RWPE2 (cell line): ENCODE data around the gene GMDS.

ENCODE experiments used
- ATAC-seq: fragments of 200-7000 bp; cut with Tn5 transposase; 3 replicates; pipeline ENCODE4 v1.9.1; 2021; ENCODE audit warnings: low read depth
- DNase-seq: peaks from one replicate; pipeline ENCODE4 v3.0.0-alpha.2; 2020; ENCODE audit warnings: low spot score
- H3K27ac ChIP-seq: fragments of 450-650 bp; 2 replicates; pipeline ENCODE4 v1.5.1; 2017; ENCODE audit warnings: mild to moderate bottlenecking; ENCODE audit not compliant: poor library complexity, severe bottlenecking
- H3K27me3 ChIP-seq: fragments of 250-450 bp; sonication (Bioruptor Pico); 2 replicates; pipeline ENCODE4 v1.5.1; 2021; ENCODE audit warnings: mild to moderate bottlenecking, moderate library complexity; ENCODE audit not compliant: insufficient read depth, poor library complexity, severe bottlenecking
- H3K36me3 ChIP-seq: fragments of 250-450 bp; sonication (Bioruptor Pico); 2 replicates; pipeline ENCODE4 v1.5.1; 2020; ENCODE audit warnings: low read depth, mild to moderate bottlenecking, moderate library complexity
- H3K4me1 ChIP-seq: fragments of 250-450 bp; sonication (Bioruptor Pico); 2 replicates; pipeline ENCODE4 v1.5.1; 2021; ENCODE audit warnings: mild to moderate bottlenecking, moderate library complexity; ENCODE audit not compliant: insufficient read depth, poor library complexity, severe bottlenecking
- H3K4me3 ChIP-seq: fragments of 250-450 bp; sonication (Bioruptor Pico); 2 replicates; pipeline ENCODE4 v1.5.1; 2021; ENCODE audit warnings: mild to moderate bottlenecking, moderate library complexity; ENCODE audit not compliant: severe bottlenecking
- H3K9me3 ChIP-seq: fragments of 250-450 bp; sonication (Bioruptor Pico); 2 replicates; pipeline ENCODE4 v1.5.1; 2021; ENCODE audit warnings: mild to moderate bottlenecking, moderate library complexity; ENCODE audit not compliant: severe bottlenecking
- TF ChIP-seq, protein P1 (sequence below): fragments of 450-650 bp; IDR thresholded peaks from one replicate; pipeline ENCODE4 v1.5.1; 2017; ENCODE audit warnings: mild to moderate bottlenecking, moderate library complexity; ENCODE audit not compliant: poor library complexity, severe bottlenecking

Gene GMDS

DNA sequence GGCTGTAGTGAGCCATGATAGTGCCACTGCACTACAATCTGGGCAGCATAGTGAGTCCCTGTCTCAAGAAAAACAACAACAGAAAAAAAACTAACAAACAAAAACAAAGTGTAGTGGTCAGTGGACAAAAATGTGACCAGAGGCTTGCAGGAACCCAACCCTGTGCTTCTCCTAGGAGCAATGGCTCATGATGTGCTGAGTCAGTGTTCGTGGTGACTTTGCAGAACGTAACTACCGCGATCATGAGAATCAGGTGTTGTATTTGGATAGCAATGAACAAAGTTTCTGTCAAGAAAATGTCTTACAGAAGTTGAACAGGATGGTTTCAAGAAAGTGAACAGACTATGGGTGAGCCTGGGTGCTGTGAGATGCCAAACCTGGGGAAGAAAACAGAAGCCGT lies 654.2 kb downstream of the GMDS start:
- ATAC-seq (no peak), DNase-seq (no peak)
- peaks cover 17% of the 10 kb centered on the region for H3K27me3 ChIP-seq
- H3K4me1 ChIP-seq = no peaks in the 10 kb centered on the region
- H3K36me3 ChIP-seq = no peaks in the 10 kb centered on the region
- H3K27ac ChIP-seq = no peak overlapping the region
- H3K4me3 ChIP-seq = no peak overlapping the region
- TF ChIP-seq, protein P1, sequence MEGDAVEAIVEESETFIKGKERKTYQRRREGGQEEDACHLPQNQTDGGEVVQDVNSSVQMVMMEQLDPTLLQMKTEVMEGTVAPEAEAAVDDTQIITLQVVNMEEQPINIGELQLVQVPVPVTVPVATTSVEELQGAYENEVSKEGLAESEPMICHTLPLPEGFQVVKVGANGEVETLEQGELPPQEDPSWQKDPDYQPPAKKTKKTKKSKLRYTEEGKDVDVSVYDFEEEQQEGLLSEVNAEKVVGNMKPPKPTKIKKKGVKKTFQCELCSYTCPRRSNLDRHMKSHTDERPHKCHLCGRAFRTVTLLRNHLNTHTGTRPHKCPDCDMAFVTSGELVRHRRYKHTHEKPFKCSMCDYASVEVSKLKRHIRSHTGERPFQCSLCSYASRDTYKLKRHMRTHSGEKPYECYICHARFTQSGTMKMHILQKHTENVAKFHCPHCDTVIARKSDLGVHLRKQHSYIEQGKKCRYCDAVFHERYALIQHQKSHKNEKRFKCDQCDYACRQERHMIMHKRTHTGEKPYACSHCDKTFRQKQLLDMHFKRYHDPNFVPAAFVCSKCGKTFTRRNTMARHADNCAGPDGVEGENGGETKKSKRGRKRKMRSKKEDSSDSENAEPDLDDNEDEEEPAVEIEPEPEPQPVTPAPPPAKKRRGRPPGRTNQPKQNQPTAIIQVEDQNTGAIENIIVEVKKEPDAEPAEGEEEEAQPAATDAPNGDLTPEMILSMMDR = no peak
- peaks cover 2% of the 10 kb centered on the region for H3K9me3 ChIP-seq

- DNase-seq (no peak), ATAC-seq (no peak)
- Histone ChIP-seq H3K4me1 (no peaks in the 10 kb centered on the region), H3K27me3 (peaks cover 17% of the 10 kb centered on the region), H3K27ac (no peak overlapping the region), H3K9me3 (peaks cover 2% of the 10 kb centered on the region), H3K4me3 (no peak overlapping the region), H3K36me3 (no peaks in the 10 kb centered on the region)
- TF ChIP-seq, protein P1 = no peak
These were observed 654.8 kb downstream of the GMDS start for GRCh38 chr6:1590580-1590979.

DNA sequence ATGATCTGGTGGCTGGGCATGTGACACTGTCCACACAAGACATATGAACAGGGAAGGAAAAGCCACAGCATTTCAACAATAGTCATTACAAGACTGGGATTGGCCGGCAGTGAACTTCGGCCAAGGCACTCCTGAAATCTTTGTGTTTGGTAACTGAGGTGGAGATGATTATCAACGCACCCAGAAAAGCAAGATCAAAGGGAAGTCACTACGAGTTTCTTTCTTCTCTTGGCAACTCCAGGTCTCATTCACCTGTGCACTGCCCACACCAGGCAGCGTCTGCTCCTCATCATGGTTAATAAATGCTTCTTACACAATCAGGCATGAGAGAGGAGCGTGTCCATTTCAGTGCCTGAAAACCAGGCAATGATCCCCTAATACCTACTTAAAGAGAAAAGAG lies 656.2 kb downstream of the GMDS start:
- no peaks in the 10 kb centered on the region for H3K36me3 ChIP-seq
- no peaks in the 10 kb centered on the region for H3K4me1 ChIP-seq
- H3K27ac ChIP-seq = no peak overlapping the region
- TF ChIP-seq, protein P1 = no peak
- peaks cover 2% of the 10 kb centered on the region for H3K9me3 ChIP-seq
- no peak for DNase-seq
- H3K4me3 ChIP-seq = no peak overlapping the region
- no peak for ATAC-seq
- H3K27me3 ChIP-seq = peaks cover 10% of the 10 kb centered on the region

GRCh38 chr6:1587977-1588376 lies 657.4 kb downstream of the GMDS start:
- no peak overlapping the region for H3K27ac ChIP-seq
- no peak for DNase-seq
- ATAC-seq = no peak

DNA sequence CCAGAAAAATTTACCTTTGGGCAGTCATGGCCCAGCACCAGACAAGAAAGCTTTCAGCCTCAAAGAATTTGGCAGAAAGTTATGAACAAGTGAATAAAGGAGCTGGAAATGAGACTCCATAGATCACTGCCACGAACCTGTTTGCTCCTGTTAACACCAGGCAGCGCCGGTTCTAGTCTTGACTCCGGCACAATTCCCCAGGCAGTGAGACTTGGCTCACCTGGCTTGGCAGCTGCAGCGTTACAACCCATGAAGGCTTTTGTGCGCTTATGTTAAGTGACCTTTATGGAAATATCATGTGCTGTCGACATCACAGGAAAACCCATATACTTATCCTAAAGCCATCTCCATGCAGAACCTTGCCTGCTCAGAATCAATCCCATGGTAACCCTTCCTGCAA lies 657.9 kb downstream of the GMDS start:
- H3K4me1 ChIP-seq = no peaks in the 10 kb centered on the region
- no peaks in the 10 kb centered on the region for H3K36me3 ChIP-seq
- peaks cover 2% of the 10 kb centered on the region for H3K9me3 ChIP-seq
- no peak overlapping the region for H3K27ac ChIP-seq
- no peak overlapping the region for H3K4me3 ChIP-seq
- H3K27me3 ChIP-seq = no peaks in the 10 kb centered on the region
- ATAC-seq = no peak
- TF ChIP-seq, protein P1 = no peak
- no peak for DNase-seq

More at GRCh38 chr6:1587977-1588376, 657.4 kb downstream of the GMDS start:
- Histone ChIP-seq H3K27me3 (no peaks in the 10 kb centered on the region), H3K4me3 (no peak overlapping the region), H3K9me3 (peaks cover 2% of the 10 kb centered on the region), H3K4me1 (no peaks in the 10 kb centered on the region), H3K36me3 (no peaks in the 10 kb centered on the region)
- TF ChIP-seq, protein P1 = no peak
